CD14-positive monocyte (primary cell): ENCODE measurements around the gene MXRA7. TPM values are rescaled to one million over a fixed set of nuclear protein-coding genes. Genes with fewer than 3 reads are reported as not detected.

Experiments used
- DNase-seq, 3 donors: peaks; one replicate each; pipeline ENCODE4 v3.0.0-alpha.2; 2011 to 2022
- H2AFZ ChIP-seq: 2 replicates; pipeline ENCODE4 v1.6.0; 2012; ENCODE audit warnings: mild to moderate bottlenecking, low read depth, low read length, inconsistent platforms; ENCODE audit not compliant: insufficient read depth, poor library complexity, severe bottlenecking
- H3K27ac ChIP-seq, 2 donors: 1 replicate in 1 of 2; 2 replicates in 1 of 2; pipeline ENCODE4 v1.5.1; 2012 to 2013; ENCODE audit warnings: low read length in 2 of 2, control low read depth in 1 of 2, inconsistent platforms in 1 of 2, low read depth in 1 of 2, mild to moderate bottlenecking in 1 of 2
- H3K27me3 ChIP-seq, 2 donors: one replicate each; pipeline versions ENCODE4 v1.6.0 to v1.6.1; 2011 to 2013; ENCODE audit warnings: low read length in 2 of 2; ENCODE audit not compliant: control insufficient read depth in 2 of 2, insufficient read depth in 2 of 2
- H3K36me3 ChIP-seq, 2 donors: replicated peaks in 1 of 2; 1 replicate in 1 of 2; 2 replicates in 1 of 2; pipeline versions ENCODE4 v1.5.1 to v1.6.1; 2012 to 2013; ENCODE audit warnings: low read length in 2 of 2, control low read depth in 1 of 2, inconsistent platforms in 1 of 2, mild to moderate bottlenecking in 1 of 2; ENCODE audit not compliant: insufficient read depth in 2 of 2, control insufficient read depth in 1 of 2
- H3K4me1 ChIP-seq, 2 donors: 1 replicate in 1 of 2; 2 replicates in 1 of 2; pipeline versions ENCODE4 v1.5.1 to v1.6.1; 2012 to 2013; ENCODE audit warnings: low read length in 2 of 2, control low read depth in 1 of 2, inconsistent platforms in 1 of 2, mild to moderate bottlenecking in 1 of 2, moderate library complexity in 1 of 2; ENCODE audit not compliant: insufficient read depth in 2 of 2, control insufficient read depth in 1 of 2
- H3K4me2 ChIP-seq: replicated peaks from 2 replicates; pipeline ENCODE3; 2012; ENCODE audit warnings: low read length, moderate library complexity, mild to moderate bottlenecking; ENCODE audit not compliant: poor library complexity, severe bottlenecking; ENCODE audit errors: extremely low read depth
- H3K4me3 ChIP-seq, 3 experiments: fragments of 200-600 bp in 1 of 3; sonication (generic) in 1 of 3; replicated peaks in 1 of 3; 1 replicate in 2 of 3; 2 replicates in 1 of 3; pipeline ENCODE4 v1.5.1; 2011 to 2013; ENCODE audit warnings: low read length in 3 of 3, mild to moderate bottlenecking in 3 of 3, control low read depth in 2 of 3, low read depth in 2 of 3, inconsistent platforms in 1 of 3, moderate library complexity in 1 of 3
- H3K79me2 ChIP-seq: 2 replicates; pipeline ENCODE4 v1.6.0; 2012; ENCODE audit warnings: mild to moderate bottlenecking, control low read depth, inconsistent platforms, low read length, moderate library complexity; ENCODE audit not compliant: insufficient read depth
- H3K9ac ChIP-seq: 2 replicates; pipeline ENCODE4 v1.6.0; 2017; ENCODE audit warnings: low read length, mild to moderate bottlenecking; ENCODE audit not compliant: insufficient read depth, poor library complexity, severe bottlenecking
- H3K9me3 ChIP-seq, 2 donors: replicated peaks in 1 of 2; 1 replicate in 1 of 2; 2 replicates in 1 of 2; pipeline versions ENCODE4 v1.5.1 to v1.6.1; 2012 to 2013; ENCODE audit warnings: low read length in 2 of 2, control low read depth in 1 of 2; ENCODE audit not compliant: control insufficient read depth in 1 of 2, insufficient read depth in 1 of 2
- H4K20me1 ChIP-seq: 2 replicates; pipeline ENCODE4 v1.6.0; 2012; ENCODE audit warnings: mild to moderate bottlenecking, low read length, control low read depth, moderate library complexity; ENCODE audit not compliant: insufficient read depth
- H3K27ac Mint-ChIP-seq, 7 donors: one replicate each; pipeline ENCODE4 v1.8.0; 2020; ENCODE audit warnings: mild to moderate bottlenecking in 7 of 7, mixed read lengths in 7 of 7, moderate library complexity in 6 of 7, inconsistent platforms in 2 of 7
- H3K27me3 Mint-ChIP-seq, 3 donors: one replicate each; pipeline ENCODE4 v1.8.0; 2021 to 2022; ENCODE audit warnings: low read depth in 3 of 3, mild to moderate bottlenecking in 3 of 3, mixed read lengths in 3 of 3, moderate library complexity in 3 of 3, inconsistent platforms in 1 of 3
- H3K36me3 Mint-ChIP-seq, 2 donors: one replicate each; pipeline ENCODE4 v1.8.0; 2020; ENCODE audit warnings: mixed read lengths in 2 of 2, inconsistent platforms in 1 of 2, mild to moderate bottlenecking in 1 of 2
- H3K4me1 Mint-ChIP-seq: one replicate; pipeline ENCODE4 v1.8.0; 2020; ENCODE audit warnings: mild to moderate bottlenecking, mixed read lengths
- H3K4me3 Mint-ChIP-seq, 2 donors: one replicate each; pipeline ENCODE4 v1.8.0; 2020; ENCODE audit warnings: mild to moderate bottlenecking in 2 of 2, mixed read lengths in 2 of 2, moderate library complexity in 1 of 2
- H3K9me3 Mint-ChIP-seq, 7 donors: one replicate each; pipeline ENCODE4 v1.8.0; 2020 to 2022; ENCODE audit warnings: mixed read lengths in 7 of 7, mild to moderate bottlenecking in 6 of 7, moderate library complexity in 6 of 7, inconsistent platforms in 2 of 7
- CTCF ChIP-seq: fragments of 200-600 bp; IDR thresholded peaks from one replicate; pipeline ENCODE4 v1.8.0; 2022; ENCODE audit warnings: antibody characterized with exemption, mild to moderate bottlenecking
- WGBS: methylation state at CpG from one replicate; pipeline ENCODE4 v1.1.5; 2013; ENCODE audit warnings: missing lambda C conversion rate; ENCODE audit not compliant: insufficient coverage; 5-methylcytosine and 5-hydroxymethylcytosine counted together
- intact Hi-C, 2 donors: fragments of 100-400 bp; cut with micrococcal nuclease; formaldehyde crosslinking; loops; one replicate each; pipeline versions ENCODE4 v1.15.0 to v1.15.1; 2023
- polyA plus RNA-seq, 3 donors: library from polyadenylated mRNA; depleted of rRNA in 1 of 3; unstranded in 2 of 3; stranded (reverse) in 1 of 3; fragments of 300-500 nt in 2 of 3; fragments of >200 nt in 1 of 3; fragmentation: Illumina TruSeq in 2 of 3; gene quantifications; 1 replicate in 2 of 3; 2 replicates in 1 of 3; pipeline ENCODE4 v1.2.3, GENCODE V29; 2012 to 2021

Gene MXRA7
- polyA plus RNA-seq, 3 donors = 0.13 to 0.81 (median 0.30) TPM

- H3K9me3 Mint-ChIP-seq = no peaks in the 10 kb centered on the region
- no peak overlapping the region for H3K27ac Mint-ChIP-seq
- Histone ChIP-seq H3K79me2 (no peaks in the 10 kb centered on the region), H3K9ac (no peak overlapping the region), H3K4me1 (no peaks in the 10 kb centered on the region), H3K9me3 (no peaks in the 10 kb centered on the region), H3K36me3 (no peaks in the 10 kb centered on the region), H2AFZ (no peak overlapping the region), H3K27me3 (no peaks in the 10 kb centered on the region), H3K27ac (no peak overlapping the region), H3K4me2 (no peak overlapping the region), H3K4me3 (no peak overlapping the region), H4K20me1 (no peaks in the 10 kb centered on the region)
- TF ChIP-seq CTCF = no peak
- DNase-seq = no peak
- no peaks in the 10 kb centered on the region for H3K36me3 Mint-ChIP-seq
- H3K27me3 Mint-ChIP-seq = peaks cover 2 to 9% (median 8%) of the 10 kb centered on the region in 3 donors
- 89% methylated on average over 1 of the region's 10 CpGs for WGBS
- no peak overlapping the region for H3K4me3 Mint-ChIP-seq
- H3K4me1 Mint-ChIP-seq = no peaks in the 10 kb centered on the region
- intact Hi-C loops = loop anchor here in 1 of 2 donors (10.0 kb wide), 1 partner anchor 178 kb away; no protein-coding TSS in a partner anchor
Observed at GRCh38 chr17:76702941-76703637, 7.7 kb downstream of the MXRA7 start.

GRCh38 chr17:76702076-76702475 lies 8.7 kb downstream of the MXRA7 start:
- no peak overlapping the region for H3K9ac ChIP-seq
- no peak overlapping the region for H2AFZ ChIP-seq
- no peak overlapping the region for H3K27ac ChIP-seq
- no peaks in the 10 kb centered on the region for H3K36me3 ChIP-seq
- no peak overlapping the region for H3K4me3 ChIP-seq
- Mint-ChIP-seq H3K4me1 (no peaks in the 10 kb centered on the region), H3K9me3 (no peaks in the 10 kb centered on the region), H3K4me3 (no peak overlapping the region), H3K27ac (no peak overlapping the region), H3K27me3 (peaks cover 0 to 9% (median 8%) of the 10 kb centered on the region in 3 donors), H3K36me3 (no peaks in the 10 kb centered on the region)
- no peak overlapping the region for H3K4me2 ChIP-seq
- no peak for DNase-seq
- no peaks in the 10 kb centered on the region for H3K79me2 ChIP-seq
- intact Hi-C loops = loop anchor here in 1 of 2 donors (10.0 kb wide), 1 partner anchor 177 kb away; no protein-coding TSS in a partner anchor
- H3K9me3 ChIP-seq = no peaks in the 10 kb centered on the region
- no peaks in the 10 kb centered on the region for H3K4me1 ChIP-seq
- H4K20me1 ChIP-seq = no peaks in the 10 kb centered on the region
- no peaks in the 10 kb centered on the region for H3K27me3 ChIP-seq
- no peak for TF ChIP-seq CTCF
- WGBS = no CpG with 5 or more reads among the region's 2 CpGs
